Stimulated activated CD4-positive, alpha-beta T cell treated with anti-CD3 and anti-CD28 coated beads, Interleukin-2, amount 100 ng/mL, for 24 hours (primary cell): Measurements from ENCODE around the gene SEMA4C.

Experiments
- DNase-seq, 2 donors: peaks; one replicate each; pipeline ENCODE4 v3.0.0-alpha.2; 2020

The SEMA4C gene

GRCh38 chr2:96839293-96839874, 30.5 kb downstream of the SEMA4C start:
- peak; percentile 81 to 89 for DNase-seq

- no peak for DNase-seq
Observed at GRCh38 chr2:96838345-96839292, 31.3 kb downstream of the SEMA4C start.

GRCh38 chr2:96837575-96837974, 32.3 kb downstream of the SEMA4C start:
- no peak for DNase-seq

DNA sequence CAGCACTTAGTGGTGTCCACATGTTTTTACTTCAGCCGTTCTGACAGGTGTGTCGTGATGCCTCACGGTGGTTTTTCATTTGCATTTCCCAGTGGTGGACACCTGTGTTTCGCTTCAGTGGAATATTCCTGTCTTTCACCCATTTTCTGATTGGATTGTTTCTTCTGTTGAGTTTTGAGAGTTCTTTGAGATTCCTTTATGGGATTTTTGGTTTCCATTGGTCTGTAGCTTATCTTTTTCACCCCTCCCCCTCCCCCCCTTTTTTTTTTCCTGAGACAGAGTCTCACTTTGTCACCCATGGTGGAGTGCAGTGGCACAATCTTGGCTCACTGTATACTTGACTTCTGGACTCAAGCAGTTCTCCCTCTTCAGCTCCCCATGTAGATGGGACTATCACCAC, 34.0 kb downstream of the SEMA4C start:
- DNase-seq = no peak

DNA sequence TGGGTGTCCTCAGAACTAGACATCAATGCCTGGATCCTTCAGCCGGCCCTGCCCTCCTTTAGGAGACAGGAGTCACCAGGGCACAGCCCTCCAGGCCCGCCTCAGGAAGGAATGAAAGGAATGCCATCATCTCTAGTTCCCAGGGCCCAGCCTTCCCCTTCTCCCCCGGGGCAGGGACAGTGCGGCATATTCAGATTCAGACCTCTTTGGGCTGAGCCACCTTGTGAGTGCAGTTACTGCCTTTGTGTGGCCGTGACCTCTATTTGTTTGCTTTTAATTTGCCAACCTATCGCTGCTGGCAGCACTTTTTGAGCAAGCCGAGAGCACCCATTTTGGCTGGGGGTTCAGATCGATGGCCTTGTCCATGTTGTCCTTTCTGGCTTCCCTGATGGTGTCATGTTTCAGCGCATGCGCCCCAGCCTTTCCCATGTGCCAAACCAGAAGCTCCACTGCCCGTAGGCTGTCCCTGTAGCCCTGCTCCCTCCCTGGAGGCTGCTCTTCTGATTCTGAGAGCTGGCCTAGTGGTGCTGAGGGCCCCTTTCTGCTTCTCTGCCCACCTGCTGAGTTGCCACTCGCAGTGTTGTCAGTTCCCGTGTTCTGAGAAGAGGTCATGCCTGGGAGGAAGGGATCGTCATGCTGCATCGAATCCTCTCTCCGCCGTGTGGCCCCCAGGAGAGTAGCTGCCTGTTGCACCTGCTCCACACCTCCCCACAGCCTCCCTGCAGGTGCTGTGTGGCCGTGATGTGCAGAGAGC, 36.9 kb downstream of the SEMA4C start:
- DNase-seq = no peak

GRCh38 chr2:96832408-96832753, 37.5 kb downstream of the SEMA4C start:
- DNase-seq = no peak

DNA sequence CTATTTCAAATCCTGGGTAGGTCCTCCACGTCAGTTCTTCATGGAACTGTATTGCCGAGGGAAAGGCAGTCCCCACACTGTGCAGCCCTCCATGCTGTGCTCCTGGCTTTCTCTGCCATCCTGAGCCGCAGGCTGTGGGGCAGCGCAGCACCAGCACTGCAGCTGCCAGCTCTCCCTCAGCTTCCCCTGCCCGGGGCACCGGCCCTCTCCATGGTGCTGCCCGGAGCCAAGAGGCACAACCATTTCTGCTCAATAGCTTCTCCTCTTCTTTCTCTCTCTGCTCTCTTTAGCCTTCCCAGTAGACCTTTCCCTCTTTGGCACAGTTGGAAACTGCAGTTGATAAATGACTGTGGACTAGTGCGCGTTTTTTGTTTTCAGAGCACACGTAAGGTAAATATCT, 38.2 kb downstream of the SEMA4C start:
- no peak for DNase-seq

DNA sequence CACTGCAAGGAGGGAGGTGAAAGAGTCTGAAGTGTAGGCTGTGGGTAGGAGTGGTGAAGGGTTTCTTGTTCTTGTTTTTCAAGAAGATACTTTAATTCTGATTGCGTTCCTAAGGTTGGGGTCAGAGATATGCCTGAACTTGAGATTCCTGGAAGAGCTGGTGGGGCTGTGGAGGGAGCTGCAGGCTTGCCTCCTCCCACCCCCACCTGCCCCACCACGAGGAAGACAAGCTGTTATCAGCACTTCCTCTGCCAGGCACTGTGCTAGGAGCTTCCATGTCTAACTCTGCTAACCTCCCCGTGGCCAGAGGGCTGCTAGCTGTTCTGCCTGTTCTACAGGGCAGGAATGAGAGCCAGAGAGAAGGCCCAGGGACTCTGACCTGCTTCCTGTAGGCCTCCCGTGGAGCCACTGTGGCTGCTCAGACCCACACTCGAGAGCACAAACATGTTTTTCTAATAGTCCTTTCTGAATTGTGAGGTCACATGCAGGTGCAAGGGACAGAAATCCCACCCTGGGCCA, 39.8 kb downstream of the SEMA4C start:
- no peak for DNase-seq

GRCh38 chr2:96828874-96829273, 41.0 kb downstream of the SEMA4C start:
- DNase-seq = no peak

GRCh38 chr2:96828436-96828835, 41.4 kb downstream of the SEMA4C start:
- no peak for DNase-seq

DNA sequence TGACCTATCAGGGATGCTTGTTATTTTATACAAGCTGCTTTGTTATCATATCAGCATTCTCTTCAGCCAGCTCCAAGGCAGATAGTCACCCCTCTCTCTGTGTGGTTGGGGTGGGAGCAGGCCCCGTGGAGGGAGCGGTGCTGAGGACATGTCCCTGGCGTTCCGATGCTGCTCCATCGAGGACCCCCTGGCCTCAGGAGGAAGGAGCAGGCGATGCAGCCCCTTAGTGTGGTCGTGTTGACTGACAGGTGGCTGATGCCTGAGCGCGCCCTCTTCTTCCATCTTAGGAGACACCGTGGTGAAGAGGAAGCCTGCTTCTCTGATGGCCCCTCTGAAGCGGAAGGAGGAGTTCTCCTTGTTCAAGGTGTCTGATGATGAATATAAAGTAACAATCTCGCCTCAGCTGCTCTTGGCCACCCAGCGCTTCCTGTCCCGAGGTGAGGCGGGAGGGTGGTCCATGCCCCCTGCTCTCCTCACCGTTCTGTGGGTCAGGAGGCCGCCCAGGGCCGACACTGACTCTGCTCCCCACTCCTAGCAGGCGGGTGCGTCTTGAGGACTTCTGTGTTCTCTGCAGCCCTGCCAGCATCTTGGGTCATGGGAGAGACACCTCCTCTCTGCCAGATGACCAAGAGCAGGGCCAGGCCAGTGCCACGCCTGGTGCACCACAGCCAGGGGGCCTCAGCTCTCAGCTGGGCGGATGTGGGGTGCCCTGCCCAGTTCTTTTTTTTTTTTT, 43.2 kb downstream of the SEMA4C start:
- no peak for DNase-seq

DNA sequence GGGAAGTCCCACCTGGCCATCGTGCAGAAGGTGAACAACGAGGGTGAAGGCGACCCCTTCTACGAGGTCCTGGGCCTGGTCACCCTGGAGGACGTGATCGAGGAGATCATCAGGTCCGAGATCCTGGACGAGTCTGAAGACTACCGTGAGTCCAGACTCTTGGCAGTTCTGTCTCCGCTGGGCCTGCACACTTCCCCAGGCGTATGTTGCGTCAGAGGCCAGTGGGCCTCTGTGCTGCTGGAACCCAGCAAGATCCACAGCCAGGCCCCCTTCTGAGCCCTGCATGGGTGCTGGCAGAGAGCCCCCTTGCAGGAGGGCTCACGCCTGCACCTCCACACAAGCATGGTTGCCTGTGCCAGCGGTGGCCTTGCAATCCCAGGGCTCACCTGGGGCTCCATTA, 44.8 kb downstream of the SEMA4C start:
- no peak for DNase-seq

DNA sequence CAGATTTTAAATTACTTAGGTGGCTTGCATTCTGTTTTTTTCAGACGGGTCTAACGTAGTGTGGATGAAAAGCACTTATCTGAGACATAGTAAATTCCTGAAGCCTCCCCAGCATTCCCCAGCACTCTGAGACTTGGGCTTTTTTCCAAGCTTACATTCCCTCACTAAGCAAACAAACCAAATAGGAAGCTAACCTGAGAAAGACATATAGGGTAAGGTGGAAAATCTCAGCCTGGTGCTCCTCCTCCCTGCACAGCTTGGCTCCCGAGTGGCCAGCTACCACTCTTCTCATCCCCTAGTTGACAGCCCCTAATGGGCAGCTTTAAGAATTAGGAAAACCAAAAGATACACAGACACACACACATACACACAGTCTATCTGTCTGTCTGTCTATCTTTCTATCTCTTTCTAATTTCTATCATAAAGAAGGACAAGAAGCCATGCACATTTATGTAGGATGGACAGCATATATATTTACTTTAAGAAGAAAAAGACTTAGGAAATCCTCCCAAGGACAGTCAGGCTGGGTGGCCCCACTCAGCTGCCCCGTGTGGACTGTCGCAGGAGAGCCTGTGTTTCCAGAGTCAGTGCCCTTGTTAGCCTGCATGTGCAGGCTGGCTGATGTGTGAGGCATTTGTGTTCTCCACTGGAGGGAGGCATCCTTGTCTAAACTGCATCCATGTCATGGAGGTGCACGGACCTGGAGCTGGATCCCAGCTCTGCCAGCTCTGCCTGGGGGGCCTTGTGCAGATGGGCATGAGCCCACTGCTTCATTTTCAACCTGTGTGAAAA, 45.6 kb downstream of the SEMA4C start:
- DNase-seq = no peak

DNA sequence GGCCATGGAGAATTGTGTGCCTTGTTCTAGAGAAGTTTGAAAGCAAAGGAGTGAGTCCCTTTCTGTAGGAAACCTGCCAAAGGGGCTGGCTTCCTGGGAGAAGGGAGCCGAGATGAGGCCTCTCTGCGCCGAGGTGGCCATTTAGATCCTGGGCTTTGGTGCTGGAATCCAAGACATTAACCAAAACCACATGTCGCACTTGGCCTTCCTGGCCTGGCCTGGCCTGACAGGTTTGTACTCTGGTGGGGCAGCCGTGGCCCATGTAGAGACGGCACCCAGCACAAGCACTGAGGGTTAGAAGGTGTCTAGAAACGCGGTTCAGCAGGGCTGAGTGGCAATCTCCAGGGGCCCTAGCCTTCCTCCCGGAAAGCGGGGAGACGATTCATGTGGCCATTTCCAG, 46.7 kb downstream of the SEMA4C start:
- no peak for DNase-seq

GRCh38 chr2:96822786-96823185, 47.1 kb downstream of the SEMA4C start:
- no peak for DNase-seq

- no peak for DNase-seq
Observed at GRCh38 chr2:96821113-96821675, 48.7 kb downstream of the SEMA4C start.

DNA sequence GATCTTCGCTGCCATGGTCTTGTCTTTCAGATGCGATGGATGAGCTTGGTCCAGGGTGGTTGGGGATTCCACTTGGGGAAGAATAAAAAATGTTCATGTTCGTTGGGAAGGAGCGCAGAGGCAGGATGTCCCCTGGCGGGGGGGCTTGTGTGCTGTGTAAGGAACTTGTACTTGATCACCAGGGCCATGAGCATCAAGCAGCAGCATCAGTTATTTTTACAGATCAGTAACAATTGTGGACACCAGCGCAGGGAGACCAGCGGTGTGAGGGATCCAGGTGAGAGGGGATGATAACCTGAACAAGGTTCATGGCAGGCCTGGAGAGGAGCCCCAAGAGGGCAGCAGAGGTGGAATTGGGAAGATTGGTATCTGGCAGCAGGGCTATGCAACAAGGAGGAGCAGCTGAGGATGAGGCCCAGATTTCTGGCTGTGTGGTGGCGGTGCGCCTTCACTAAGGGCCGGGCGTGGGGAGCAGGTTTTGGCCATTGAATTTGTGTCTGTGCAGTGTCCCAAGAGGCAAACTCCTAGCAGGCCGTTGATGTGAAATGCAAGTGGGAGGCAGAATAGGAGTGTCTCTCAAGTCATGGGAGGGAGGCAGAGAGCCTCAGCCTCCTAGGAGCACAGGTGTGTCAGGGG, 49.9 kb downstream of the SEMA4C start:
- DNase-seq = no peak

DNA sequence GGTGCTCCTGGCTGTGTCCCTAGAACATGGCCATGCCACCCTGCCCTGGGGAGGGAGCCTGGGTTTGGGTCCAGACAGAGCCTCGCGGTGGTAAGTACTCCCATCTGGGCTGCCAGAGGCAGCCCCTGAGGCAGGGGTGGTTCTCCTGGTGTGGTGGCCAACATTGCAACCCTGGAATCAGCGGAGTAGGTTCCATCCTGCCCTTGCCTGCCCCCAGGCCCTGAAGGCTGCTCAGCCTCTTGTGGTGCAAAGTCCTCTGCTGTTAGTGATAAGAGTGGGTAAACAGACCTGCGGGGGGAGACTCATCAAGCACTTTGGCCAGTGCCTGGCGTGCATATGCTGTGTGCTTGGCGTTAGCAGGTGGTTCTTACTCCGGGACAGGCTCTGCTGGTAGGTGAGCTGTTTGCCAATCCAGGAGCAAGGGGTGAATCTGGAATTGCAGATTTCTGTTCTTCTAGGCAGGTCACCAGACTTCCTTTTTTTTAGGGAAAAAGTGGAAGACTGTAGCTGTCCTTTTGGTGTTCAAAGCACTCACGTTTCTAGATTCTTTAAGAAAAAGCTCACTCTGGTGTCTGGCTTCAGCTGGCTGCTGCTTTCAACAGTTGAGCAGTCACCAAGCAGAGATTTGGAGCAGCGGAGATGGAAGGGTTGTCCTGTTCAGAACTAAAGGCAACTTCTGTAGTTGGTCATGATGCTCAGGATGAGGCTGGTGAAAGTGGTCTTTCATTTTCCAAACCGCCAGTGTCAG, 50.6 kb downstream of the SEMA4C start:
- DNase-seq = no peak

DNA sequence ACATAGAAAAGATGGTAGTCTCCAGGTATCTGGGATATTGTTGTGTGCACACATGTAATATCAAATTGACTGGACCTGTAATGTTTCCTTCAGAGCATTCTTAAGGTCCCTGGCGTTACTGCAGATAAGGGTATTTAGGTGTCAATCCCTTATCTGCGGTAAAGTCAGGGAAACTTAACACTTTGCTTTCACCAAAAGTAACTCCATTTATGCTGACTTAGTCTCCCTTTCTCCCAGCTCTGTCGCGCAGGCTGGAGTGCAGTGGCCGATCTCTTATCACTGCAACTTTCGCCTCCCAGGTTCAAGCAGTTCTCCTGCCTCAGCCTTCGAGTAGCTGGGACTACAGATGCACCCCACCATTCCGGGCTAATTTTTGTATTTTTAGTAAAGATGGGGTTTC, 52.0 kb downstream of the SEMA4C start:
- no peak for DNase-seq
